Measurements from ENCODE around the gene MBD4.

DNA sequence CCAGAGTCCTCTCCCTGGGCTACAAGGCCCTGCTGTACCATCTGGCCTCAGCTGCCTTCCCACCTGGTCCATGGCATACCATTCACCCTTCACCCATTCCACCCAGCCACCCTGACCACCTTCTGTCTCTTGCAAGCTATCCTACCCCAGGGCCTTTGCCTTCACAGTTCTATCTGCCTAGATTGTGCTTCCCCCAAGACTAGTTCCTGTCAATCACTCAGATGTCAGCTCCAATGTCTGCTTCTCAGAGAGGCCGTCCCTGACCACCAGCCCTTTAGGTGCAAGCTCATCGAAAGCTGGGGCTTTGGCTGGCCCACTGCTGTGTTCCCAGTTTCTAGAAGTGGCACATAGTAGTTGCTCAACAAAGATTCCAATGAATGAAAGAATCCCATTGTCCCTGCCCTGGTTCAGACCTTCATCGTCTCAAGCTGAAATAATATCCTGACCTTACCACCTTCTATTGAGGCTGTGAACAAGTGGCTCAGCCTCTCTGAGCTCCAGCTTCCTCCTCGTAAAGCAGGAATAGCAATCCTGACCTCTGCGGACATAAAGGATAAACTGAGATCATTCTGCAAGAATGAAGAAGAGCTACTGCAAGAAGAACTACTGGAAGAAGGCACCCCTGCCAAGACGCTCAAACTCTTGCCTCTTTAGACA, 27.1 kb downstream of the MBD4 start:
- TF ChIP-seq, protein P1, sequence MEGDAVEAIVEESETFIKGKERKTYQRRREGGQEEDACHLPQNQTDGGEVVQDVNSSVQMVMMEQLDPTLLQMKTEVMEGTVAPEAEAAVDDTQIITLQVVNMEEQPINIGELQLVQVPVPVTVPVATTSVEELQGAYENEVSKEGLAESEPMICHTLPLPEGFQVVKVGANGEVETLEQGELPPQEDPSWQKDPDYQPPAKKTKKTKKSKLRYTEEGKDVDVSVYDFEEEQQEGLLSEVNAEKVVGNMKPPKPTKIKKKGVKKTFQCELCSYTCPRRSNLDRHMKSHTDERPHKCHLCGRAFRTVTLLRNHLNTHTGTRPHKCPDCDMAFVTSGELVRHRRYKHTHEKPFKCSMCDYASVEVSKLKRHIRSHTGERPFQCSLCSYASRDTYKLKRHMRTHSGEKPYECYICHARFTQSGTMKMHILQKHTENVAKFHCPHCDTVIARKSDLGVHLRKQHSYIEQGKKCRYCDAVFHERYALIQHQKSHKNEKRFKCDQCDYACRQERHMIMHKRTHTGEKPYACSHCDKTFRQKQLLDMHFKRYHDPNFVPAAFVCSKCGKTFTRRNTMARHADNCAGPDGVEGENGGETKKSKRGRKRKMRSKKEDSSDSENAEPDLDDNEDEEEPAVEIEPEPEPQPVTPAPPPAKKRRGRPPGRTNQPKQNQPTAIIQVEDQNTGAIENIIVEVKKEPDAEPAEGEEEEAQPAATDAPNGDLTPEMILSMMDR (IDR thresholded peaks at IDR 0.05), result no peak
- TF ChIP-seq POLR2A (IDR thresholded peaks at IDR 0.05), result no peak

Data from thyroid gland (tissue), 4 donors.